AG04449 (cell line): ENCODE data around the gene FDXR.

ENCODE experiments used
- CTCF ChIA-PET: fragments of 350-600 bp; formaldehyde crosslinking; extraction: SDS; loops from one replicate; lab custom pipeline; 2021; ENCODE audit warnings: antibody characterized with exemption; lab: Yijun Ruan, JAX
- POLR2A ChIA-PET: fragments of 400-600, 350-600 bp; formaldehyde crosslinking; extraction: SDS; loops from one replicate; lab custom pipeline; 2020; ENCODE audit warnings: antibody characterized with exemption, inconsistent platforms; lab: Yijun Ruan, JAX
- DNase-seq: peaks from one replicate; pipeline ENCODE4 v3.0.0-alpha.2; 2010; ENCODE audit warnings: low read depth, low spot score
- H3K4me3 ChIP-seq: 2 replicates; pipeline ENCODE4 v1.5.1; 2011; ENCODE audit warnings: low read depth, mild to moderate bottlenecking, control low read depth, low read length
- TF ChIP-seq, protein P1 (sequence below): IDR thresholded peaks from one replicate; pipeline ENCODE4 v1.5.1; 2011; ENCODE audit warnings: mild to moderate bottlenecking, moderate library complexity, low read length, control low read depth, inconsistent platforms; ENCODE audit not compliant: insufficient read depth; ENCODE audit errors: missing control alignments

FDXR gene, protein sequence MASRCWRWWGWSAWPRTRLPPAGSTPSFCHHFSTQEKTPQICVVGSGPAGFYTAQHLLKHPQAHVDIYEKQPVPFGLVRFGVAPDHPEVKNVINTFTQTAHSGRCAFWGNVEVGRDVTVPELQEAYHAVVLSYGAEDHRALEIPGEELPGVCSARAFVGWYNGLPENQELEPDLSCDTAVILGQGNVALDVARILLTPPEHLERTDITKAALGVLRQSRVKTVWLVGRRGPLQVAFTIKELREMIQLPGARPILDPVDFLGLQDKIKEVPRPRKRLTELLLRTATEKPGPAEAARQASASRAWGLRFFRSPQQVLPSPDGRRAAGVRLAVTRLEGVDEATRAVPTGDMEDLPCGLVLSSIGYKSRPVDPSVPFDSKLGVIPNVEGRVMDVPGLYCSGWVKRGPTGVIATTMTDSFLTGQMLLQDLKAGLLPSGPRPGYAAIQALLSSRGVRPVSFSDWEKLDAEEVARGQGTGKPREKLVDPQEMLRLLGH

GRCh38 chr17:74872313-74873036 is at the start of gene FDXR:
Gene FDXR (minus strand): TSS chr17:74872994. CDS start chr17:74872944, 50 bp downstream.
- TF ChIP-seq, protein P1, sequence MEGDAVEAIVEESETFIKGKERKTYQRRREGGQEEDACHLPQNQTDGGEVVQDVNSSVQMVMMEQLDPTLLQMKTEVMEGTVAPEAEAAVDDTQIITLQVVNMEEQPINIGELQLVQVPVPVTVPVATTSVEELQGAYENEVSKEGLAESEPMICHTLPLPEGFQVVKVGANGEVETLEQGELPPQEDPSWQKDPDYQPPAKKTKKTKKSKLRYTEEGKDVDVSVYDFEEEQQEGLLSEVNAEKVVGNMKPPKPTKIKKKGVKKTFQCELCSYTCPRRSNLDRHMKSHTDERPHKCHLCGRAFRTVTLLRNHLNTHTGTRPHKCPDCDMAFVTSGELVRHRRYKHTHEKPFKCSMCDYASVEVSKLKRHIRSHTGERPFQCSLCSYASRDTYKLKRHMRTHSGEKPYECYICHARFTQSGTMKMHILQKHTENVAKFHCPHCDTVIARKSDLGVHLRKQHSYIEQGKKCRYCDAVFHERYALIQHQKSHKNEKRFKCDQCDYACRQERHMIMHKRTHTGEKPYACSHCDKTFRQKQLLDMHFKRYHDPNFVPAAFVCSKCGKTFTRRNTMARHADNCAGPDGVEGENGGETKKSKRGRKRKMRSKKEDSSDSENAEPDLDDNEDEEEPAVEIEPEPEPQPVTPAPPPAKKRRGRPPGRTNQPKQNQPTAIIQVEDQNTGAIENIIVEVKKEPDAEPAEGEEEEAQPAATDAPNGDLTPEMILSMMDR: no peak
- POLR2A ChIA-PET: interaction anchor here (0.5 to 1.7 kb wide), 10 partner anchors 8 to 444 kb away, joined by 3 to 7 read pairs (median 4); partner anchors contain the start of gene NAT9
- H3K4me3 ChIP-seq: peak within 1 kb of the TSS; percentile 86
- no peak for DNase-seq
- CTCF ChIA-PET: interaction anchor here (1.1 to 20.6 kb wide), 9 partner anchors 8 to 127 kb away, joined by 4 to 692 read pairs (median 16); partner anchors contain the start of gene GRIN2C

- CTCF ChIA-PET: interaction anchor here (0.6 to 8.5 kb wide), 5 partner anchors 13 to 188 kb away, joined by 3 to 109 read pairs (median 3); partner anchors contain the start of genes ARMC7 and OTOP3
- DNase-seq: no peak
- TF ChIP-seq, protein P1: no peak
- no peak overlapping the region for H3K4me3 ChIP-seq
- POLR2A ChIA-PET: no interaction called here
These were observed 49.4 kb upstream of the FDXR start for GRCh38 chr17:74922172-74922571.

- CTCF ChIA-PET: interaction anchor here (1.0 to 8.5 kb wide), 2 partner anchors 34 to 39 kb away, joined by 6 to 109 read pairs; no protein-coding TSS in a partner anchor
These were observed 49.0 kb upstream of the FDXR start for GRCh38 chr17:74921769-74922168.

GRCh38 chr17:74921026-74921681 is 48.4 kb upstream of the FDXR start:
- DNase-seq: no peak
- no peak overlapping the region for H3K4me3 ChIP-seq
- TF ChIP-seq, protein P1: no peak
- POLR2A ChIA-PET: no interaction called here
- CTCF ChIA-PET: interaction anchor here (1.0 to 8.5 kb wide), 2 partner anchors 35 to 40 kb away, joined by 6 to 109 read pairs; no protein-coding TSS in a partner anchor

More at GRCh38 chr17:74921769-74922168, 49.0 kb upstream of the FDXR start:
- TF ChIP-seq, protein P1: no peak
- H3K4me3 ChIP-seq: no peak overlapping the region
- no peak for DNase-seq
- POLR2A ChIA-PET: no interaction called here

DNA sequence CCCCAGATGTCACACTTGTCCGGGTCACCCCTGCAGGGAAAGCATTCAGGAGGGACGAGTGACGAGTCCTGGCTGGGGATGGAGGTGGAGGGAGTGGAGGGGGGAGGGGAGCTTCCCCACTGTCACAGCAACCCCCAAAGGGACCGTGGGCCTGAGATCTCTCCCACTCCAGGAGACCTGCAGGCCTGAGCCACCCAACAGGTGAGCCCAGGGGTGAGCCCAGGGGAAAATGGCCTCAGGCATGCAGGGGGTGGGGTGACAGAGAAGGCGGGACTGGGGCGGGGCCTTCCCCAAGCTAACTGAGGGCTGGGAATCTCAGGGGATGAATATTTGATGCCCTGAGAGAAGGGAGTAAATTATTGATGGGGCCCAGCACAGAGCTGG is 47.8 kb upstream of the FDXR start:
- CTCF ChIA-PET: interaction anchor here (1.0 to 8.5 kb wide), 3 partner anchors 35 to 40 kb away, joined by 6 to 109 read pairs (median 16); no protein-coding TSS in a partner anchor
- POLR2A ChIA-PET: no interaction called here
- TF ChIP-seq, protein P1: no peak
- no peak overlapping the region for H3K4me3 ChIP-seq
- DNase-seq: no peak
